Neural cell (in vitro differentiated cells): Measurements from ENCODE around the gene KCNAB1. TPM values are rescaled to one million over a fixed set of nuclear protein-coding genes. Genes with fewer than 3 reads are reported as not detected.

Experiments
- H2AFZ ChIP-seq: fragments of 200-600, 300-800 bp; sonication (generic), shearing (Covaris generic); 2 replicates; pipeline ENCODE4 v1.6.0; 2014; ENCODE audit warnings: low read depth, mild to moderate bottlenecking, antibody characterized with exemption, low read length, moderate library complexity
- H3F3A ChIP-seq: fragments of 200-600 bp; shearing (Covaris generic); 2 replicates; pipeline ENCODE4 v1.6.1; 2016; ENCODE audit warnings: mild to moderate bottlenecking, moderate library complexity, mixed read lengths, antibody characterized with exemption, low read length; ENCODE audit not compliant: insufficient read depth, poor library complexity, severe bottlenecking
- H3K27ac ChIP-seq: fragments of 200-600, 300-800 bp; sonication (generic), shearing (Covaris generic); 2 replicates; pipeline ENCODE4 v1.5.1; 2014; ENCODE audit warnings: mild to moderate bottlenecking, low read length, moderate library complexity
- H3K27me3 ChIP-seq: fragments of 300-800, 200-600 bp; sonication (generic), shearing (Covaris generic); 2 replicates; pipeline ENCODE4 v1.6.0; 2014; ENCODE audit warnings: mild to moderate bottlenecking, low read depth, low read length, moderate library complexity; ENCODE audit not compliant: insufficient read depth
- H3K36me3 ChIP-seq: fragments of 300-800, 200-600 bp; sonication (generic), shearing (Covaris generic); 2 replicates; pipeline ENCODE4 v1.5.1; 2014; ENCODE audit warnings: mild to moderate bottlenecking, antibody characterized with exemption, low read length, moderate library complexity; ENCODE audit not compliant: insufficient read depth
- H3K4me2 ChIP-seq: fragments of 300-800, 200-600 bp; sonication (generic), shearing (Covaris generic); 2 replicates; pipeline ENCODE4 v1.6.0; 2014; ENCODE audit warnings: mild to moderate bottlenecking, low read length
- H3K4me3 ChIP-seq: fragments of 300-800, 200-600 bp; sonication (generic), shearing (Covaris generic); 2 replicates; pipeline ENCODE4 v1.5.1; 2014; ENCODE audit warnings: mild to moderate bottlenecking, low read length, moderate library complexity
- H3K79me2 ChIP-seq: fragments of 200-600 bp; shearing (Covaris generic); replicated peaks from 2 replicates; pipeline ENCODE4 v1.6.0; 2014; ENCODE audit warnings: mild to moderate bottlenecking, low read length, moderate library complexity; ENCODE audit not compliant: insufficient read depth
- H3K9ac ChIP-seq: fragments of 300-800, 200-600 bp; sonication (generic), shearing (Covaris generic); 2 replicates; pipeline ENCODE4 v1.6.1; 2016; ENCODE audit warnings: mild to moderate bottlenecking, low read length, mixed read lengths
- H3K9me2 ChIP-seq: fragments of 200-600 bp; shearing (Covaris generic); 2 replicates; pipeline ENCODE4 v1.6.1; 2016; ENCODE audit warnings: mild to moderate bottlenecking, low read length, mixed read lengths; ENCODE audit not compliant: insufficient read depth
- H3K9me3 ChIP-seq: fragments of 200-600, 300-800 bp; sonication (generic), shearing (Covaris generic); 2 replicates; pipeline ENCODE4 v1.6.1; 2016; ENCODE audit warnings: mild to moderate bottlenecking, mixed run types, low read length, moderate library complexity, mixed read lengths
- H4K20me1 ChIP-seq: fragments of 200-600 bp; shearing (Covaris generic); 2 replicates; pipeline ENCODE4 v1.6.1; 2016; ENCODE audit warnings: mild to moderate bottlenecking, mixed run types; ENCODE audit not compliant: insufficient read depth
- CTCF ChIP-seq: fragments of 450-650 bp; IDR thresholded peaks from 2 replicates; pipeline ENCODE4 v1.5.1; 2014; ENCODE audit warnings: antibody characterized with exemption, mild to moderate bottlenecking, moderate library complexity; ENCODE audit not compliant: poor library complexity, severe bottlenecking
- EP300 ChIP-seq: fragments of 450-650 bp; conservative IDR thresholded peaks from 2 replicates; pipeline ENCODE4 v1.6.1; 2014; ENCODE audit warnings: antibody characterized with exemption, mild to moderate bottlenecking, moderate library complexity; ENCODE audit not compliant: poor library complexity, severe bottlenecking
- EZH2 ChIP-seq: fragments of 200-600, 300-800 bp; shearing (Covaris generic), sonication (generic); IDR thresholded peaks from 2 replicates; pipeline ENCODE4 v1.6.1; 2014; ENCODE audit warnings: antibody characterized with exemption, low read length, borderline replicate concordance, mild to moderate bottlenecking; ENCODE audit not compliant: insufficient read depth, poor library complexity, severe bottlenecking
- MXI1 ChIP-seq: fragments of 450-650 bp; conservative IDR thresholded peaks from 2 replicates; pipeline ENCODE4 v1.6.1; 2014; ENCODE audit warnings: antibody characterized with exemption, mild to moderate bottlenecking; ENCODE audit not compliant: poor library complexity, severe bottlenecking
- POLR2AphosphoS5 ChIP-seq: IDR thresholded peaks from 2 replicates; pipeline ENCODE4 v1.6.1; 2012
- RAD21 ChIP-seq: fragments of 450-650 bp; conservative IDR thresholded peaks from 2 replicates; pipeline ENCODE4 v1.6.1; 2014; ENCODE audit warnings: antibody characterized with exemption, mild to moderate bottlenecking, moderate library complexity
- REST ChIP-seq: IDR thresholded peaks from 2 replicates; pipeline ENCODE4 v1.6.1; 2012; ENCODE audit warnings: borderline replicate concordance
- SMC3 ChIP-seq: fragments of 450-650 bp; conservative IDR thresholded peaks from 2 replicates; pipeline ENCODE4 v1.6.1; 2014; ENCODE audit warnings: antibody characterized with exemption, mild to moderate bottlenecking, moderate library complexity; ENCODE audit not compliant: poor library complexity
- TAF1 ChIP-seq: IDR thresholded peaks from 2 replicates; pipeline ENCODE4 v1.6.1; 2012; ENCODE audit warnings: low read depth
- polyA plus RNA-seq: library from polyadenylated mRNA; depleted of rRNA; stranded (reverse); fragments of >200 nt; gene quantifications from 2 replicates; pipeline ENCODE4 v1.2.3, GENCODE V29; 2014

The KCNAB1 gene
- polyA plus RNA-seq, 1 donor from 2014 or later, result 14.9 TPM

- no peak overlapping the region for H3K4me3 ChIP-seq
- TF ChIP-seq SMC3 (no peak), TAF1 (no peak), MXI1 (no peak), CTCF (no peak), RAD21 (no peak), EP300 (no peak), REST (no peak), POLR2AphosphoS5 (no peak), EZH2 (no peak)
- H3K9me3 ChIP-seq, result no peaks in the 10 kb centered on the region
- H3K36me3 ChIP-seq, result no peaks in the 10 kb centered on the region
- H3K9me2 ChIP-seq, result no peaks in the 10 kb centered on the region
- no peaks in the 10 kb centered on the region for H3F3A ChIP-seq
- no peaks in the 10 kb centered on the region for H4K20me1 ChIP-seq
- no peak overlapping the region for H3K9ac ChIP-seq
- no peak overlapping the region for H3K4me2 ChIP-seq
- no peak overlapping the region for H3K27ac ChIP-seq
- no peaks in the 10 kb centered on the region for H3K79me2 ChIP-seq
- no peak overlapping the region for H2AFZ ChIP-seq
- H3K27me3 ChIP-seq, result no peaks in the 10 kb centered on the region
Observed at GRCh38 chr3:156579427-156579851, 459.1 kb downstream of the KCNAB1 start.

GRCh38 chr3:156581033-156581432, 460.7 kb downstream of the KCNAB1 start:
- no peak overlapping the region for H2AFZ ChIP-seq
- no peaks in the 10 kb centered on the region for H3K9me2 ChIP-seq
- TF ChIP-seq RAD21 (no peak), POLR2AphosphoS5 (no peak), MXI1 (no peak), CTCF (no peak), TAF1 (no peak), SMC3 (no peak), EP300 (no peak), EZH2 (no peak), REST (no peak)
- H3F3A ChIP-seq, result no peaks in the 10 kb centered on the region
- H3K27ac ChIP-seq, result no peak overlapping the region
- H3K4me2 ChIP-seq, result no peak overlapping the region
- no peaks in the 10 kb centered on the region for H3K79me2 ChIP-seq
- no peak overlapping the region for H3K9ac ChIP-seq
- H4K20me1 ChIP-seq, result no peaks in the 10 kb centered on the region
- no peak overlapping the region for H3K4me3 ChIP-seq
- no peaks in the 10 kb centered on the region for H3K36me3 ChIP-seq
- H3K9me3 ChIP-seq, result no peaks in the 10 kb centered on the region
- no peaks in the 10 kb centered on the region for H3K27me3 ChIP-seq
